Vagina (tissue), 2 donors: ENCODE data around the gene SMARCA5. TPM values are rescaled to one million over a fixed set of nuclear protein-coding genes. Genes with fewer than 3 reads are reported as not detected.

Experiments
- DNase-seq, 2 donors: peaks; one replicate each; pipeline ENCODE4 v3.0.0-alpha.2; 2017; ENCODE audit errors: extremely low spot score in 2 of 2
- H3K27ac ChIP-seq: fragments of 200-600 bp; sonication (generic); one replicate; pipeline ENCODE4 v1.5.1; 2019
- H3K27me3 ChIP-seq: fragments of 200-600 bp; sonication (generic); one replicate; pipeline ENCODE4 v1.5.1; 2019
- H3K36me3 ChIP-seq, 2 donors: fragments of 200-600 bp; sonication (generic); one replicate each; pipeline ENCODE4 v1.5.1; 2017 to 2019
- H3K4me1 ChIP-seq: fragments of 200-600 bp; sonication (generic); one replicate; pipeline ENCODE4 v1.5.1; 2019
- H3K4me3 ChIP-seq, 2 donors: fragments of 200-600 bp; sonication (generic); 1 replicate in 1 of 2; 2 replicates in 1 of 2; pipeline ENCODE4 v1.5.1; 2016 to 2019
- H3K9me3 ChIP-seq: fragments of 200-600 bp; sonication (generic); one replicate; pipeline ENCODE4 v1.5.1; 2019
- CTCF ChIP-seq, 3 experiments: fragments of 450-650 bp in 2 of 3; fragments of 200-600 bp in 1 of 3; sonication (generic) in 1 of 3; IDR thresholded peaks; one replicate each; pipeline ENCODE4 v1.5.1; 2017 to 2019; ENCODE audit warnings: antibody characterized with exemption in 3 of 3, mild to moderate bottlenecking in 2 of 3, moderate library complexity in 2 of 3
- POLR2A ChIP-seq, 2 donors: fragments of 450-650 bp; IDR thresholded peaks; one replicate each; pipeline ENCODE4 v1.6.1; 2017; ENCODE audit warnings: antibody characterized with exemption in 2 of 2, mild to moderate bottlenecking in 2 of 2, moderate library complexity in 2 of 2
- POLR2AphosphoS5 ChIP-seq, 2 donors: sonication (generic); formaldehyde crosslinking; IDR thresholded peaks; one replicate each; pipeline ENCODE4 v1.9.0; 2017; ENCODE audit warnings: antibody characterized with exemption in 2 of 2, mild to moderate bottlenecking in 2 of 2, low read depth in 1 of 2; ENCODE audit not compliant: insufficient read depth in 1 of 2
- intact Hi-C: fragments of 100-400 bp; cut with DNase I; formaldehyde crosslinking; loops from one replicate; pipeline ENCODE4 v1.15.1; 2023
- total RNA-seq: library from RNA; depleted of rRNA; stranded (reverse); fragments of >200 nt; gene quantifications from one replicate; pipeline ENCODE4 v1.2.3, GENCODE V29; 2016

SMARCA5 gene
- total RNA-seq, 1 donor from 2014 or later: 23.3 TPM

GRCh38 chr4:143531380-143531779 is 17.9 kb downstream of the SMARCA5 start:
- H3K27me3 ChIP-seq: no peaks in the 10 kb centered on the region
- no peak for DNase-seq
- H3K36me3 ChIP-seq: peaks cover 0 to 93% of the 10 kb centered on the region in 2 donors
- H3K27ac ChIP-seq: no peak overlapping the region
- TF ChIP-seq CTCF (IDR thresholded peaks at IDR 0.05) (no peak), POLR2A (IDR thresholded peaks at IDR 0.05) (no peak), POLR2AphosphoS5 (IDR thresholded peaks at IDR 0.05; ENCODE audit: insufficient read depth in 1 of 2, low read depth in 1 of 2) (no peak)
- no peak overlapping the region for H3K4me3 ChIP-seq
- no peaks in the 10 kb centered on the region for H3K9me3 ChIP-seq
- intact Hi-C loops: no loop called here
- no peaks in the 10 kb centered on the region for H3K4me1 ChIP-seq

GRCh38 chr4:143531788-143532491 is 18.4 kb downstream of the SMARCA5 start:
- Histone ChIP-seq H3K27ac (no peak overlapping the region), H3K27me3 (no peaks in the 10 kb centered on the region), H3K9me3 (no peaks in the 10 kb centered on the region), H3K36me3 (peaks cover 0 to 93% of the 10 kb centered on the region in 2 donors), H3K4me1 (no peaks in the 10 kb centered on the region), H3K4me3 (no peak overlapping the region)
- no peak for TF ChIP-seq POLR2A (IDR thresholded peaks at IDR 0.05)
- TF ChIP-seq POLR2AphosphoS5 (IDR thresholded peaks at IDR 0.05; ENCODE audit: insufficient read depth in 1 of 2, low read depth in 1 of 2): no peak
- no peak for TF ChIP-seq CTCF (IDR thresholded peaks at IDR 0.05)
- intact Hi-C loops: no loop called here
- DNase-seq: no peak

GRCh38 chr4:143538979-143539669 is 25.6 kb downstream of the SMARCA5 start:
- Histone ChIP-seq H3K9me3 (no peaks in the 10 kb centered on the region), H3K27me3 (no peaks in the 10 kb centered on the region), H3K36me3 (peaks cover 0 to 68% of the 10 kb centered on the region in 2 donors), H3K4me3 (no peak overlapping the region), H3K27ac (no peak overlapping the region), H3K4me1 (no peaks in the 10 kb centered on the region)
- intact Hi-C loops: no loop called here
- DNase-seq: no peak
- no peak for TF ChIP-seq POLR2A (IDR thresholded peaks at IDR 0.05)
- no peak for TF ChIP-seq POLR2AphosphoS5 (IDR thresholded peaks at IDR 0.05; ENCODE audit: insufficient read depth in 1 of 2, low read depth in 1 of 2)
- no peak for TF ChIP-seq CTCF (IDR thresholded peaks at IDR 0.05)

- TF ChIP-seq POLR2A (IDR thresholded peaks at IDR 0.05) (no peak), CTCF (IDR thresholded peaks at IDR 0.05) (no peak), POLR2AphosphoS5 (IDR thresholded peaks at IDR 0.05; ENCODE audit: insufficient read depth in 1 of 2, low read depth in 1 of 2) (no peak)
- Histone ChIP-seq H3K27me3 (no peaks in the 10 kb centered on the region), H3K4me3 (no peak overlapping the region), H3K36me3 (peaks cover 0 to 68% of the 10 kb centered on the region in 2 donors), H3K4me1 (no peaks in the 10 kb centered on the region), H3K9me3 (no peaks in the 10 kb centered on the region), H3K27ac (no peak overlapping the region)
- intact Hi-C loops: no loop called here
- DNase-seq: no peak
These were observed 26.1 kb downstream of the SMARCA5 start for GRCh38 chr4:143539670-143540023.

- H3K9me3 ChIP-seq: no peaks in the 10 kb centered on the region
- intact Hi-C loops: no loop called here
- no peaks in the 10 kb centered on the region for H3K27me3 ChIP-seq
- no peak overlapping the region for H3K4me3 ChIP-seq
- no peak for TF ChIP-seq CTCF (IDR thresholded peaks at IDR 0.05)
- no peak for TF ChIP-seq POLR2AphosphoS5 (IDR thresholded peaks at IDR 0.05; ENCODE audit: insufficient read depth in 1 of 2, low read depth in 1 of 2)
- no peak for TF ChIP-seq POLR2A (IDR thresholded peaks at IDR 0.05)
- no peaks in the 10 kb centered on the region for H3K4me1 ChIP-seq
- H3K27ac ChIP-seq: no peak overlapping the region
- H3K36me3 ChIP-seq: peaks cover 3 to 73% of the 10 kb centered on the region in 2 donors
- DNase-seq: no peak
These were observed 36.4 kb downstream of the SMARCA5 start for GRCh38 chr4:143549928-143550327.
